Mesenchymal stem cell (in vitro differentiated cells and primary cell): Measurements from ENCODE around the gene KCNC1.

Source experiments
- DNase-seq: peaks from one replicate; pipeline ENCODE4 v3.0.0-alpha.2; 2013
- H2AFZ ChIP-seq: one replicate; pipeline ENCODE4 v1.6.1; 2013; ENCODE audit warnings: low read depth, mild to moderate bottlenecking, control low read depth, inconsistent platforms, low read length, moderate library complexity
- H2AK5ac ChIP-seq: 2 replicates; pipeline ENCODE4 v1.6.1; 2013; ENCODE audit warnings: low read length, moderate library complexity, mild to moderate bottlenecking, inconsistent platforms; ENCODE audit not compliant: severe bottlenecking
- H2BK120ac ChIP-seq: one replicate; pipeline ENCODE4 v1.6.1; 2013; ENCODE audit warnings: low read depth, mild to moderate bottlenecking, inconsistent platforms, low read length, moderate library complexity
- H2BK12ac ChIP-seq, 2 experiments: one replicate each; pipeline ENCODE4 v1.6.1; 2013; ENCODE audit warnings: inconsistent platforms in 2 of 2, low read length in 2 of 2, mild to moderate bottlenecking in 2 of 2, moderate library complexity in 2 of 2, control low read depth in 1 of 2
- H2BK15ac ChIP-seq: one replicate; pipeline ENCODE4 v1.6.1; 2013; ENCODE audit warnings: mild to moderate bottlenecking, low read depth, inconsistent platforms; ENCODE audit not compliant: poor library complexity, severe bottlenecking
- H2BK5ac ChIP-seq: 2 replicates; pipeline ENCODE4 v1.6.1; 2013; ENCODE audit warnings: low read depth, mild to moderate bottlenecking, low read length, control low read depth, inconsistent platforms; ENCODE audit not compliant: poor library complexity, severe bottlenecking
- H3K14ac ChIP-seq, 2 experiments: one replicate each; pipeline ENCODE4 v1.6.1; 2013; ENCODE audit warnings: inconsistent platforms in 2 of 2, low read length in 2 of 2, control low read depth in 1 of 2, mild to moderate bottlenecking in 1 of 2, moderate library complexity in 1 of 2
- H3K18ac ChIP-seq, 2 experiments: one replicate each; pipeline ENCODE4 v1.6.1; 2013; ENCODE audit warnings: inconsistent platforms in 2 of 2, low read length in 2 of 2, control low read depth in 1 of 2, low read depth in 1 of 2, mild to moderate bottlenecking in 1 of 2
- H3K23ac ChIP-seq, 2 experiments: one replicate each; pipeline ENCODE4 v1.6.1; 2013; ENCODE audit warnings: inconsistent platforms in 2 of 2, low read length in 2 of 2, mild to moderate bottlenecking in 2 of 2, moderate library complexity in 2 of 2, control low read depth in 1 of 2
- H3K27ac ChIP-seq: 2 replicates; pipeline ENCODE4 v1.5.1; 2013; ENCODE audit warnings: mild to moderate bottlenecking, moderate library complexity, low read length, control low read depth, inconsistent platforms; ENCODE audit not compliant: poor library complexity, severe bottlenecking
- H3K27me3 ChIP-seq, 2 experiments: 2 replicates each; pipeline versions ENCODE4 v1.6.1 to v1.7.0; 2013; ENCODE audit warnings: low read length in 2 of 2, mild to moderate bottlenecking in 2 of 2, moderate library complexity in 2 of 2, control low read depth in 1 of 2, inconsistent platforms in 1 of 2; ENCODE audit not compliant: control insufficient read depth in 1 of 2, insufficient read depth in 1 of 2
- H3K36me3 ChIP-seq, 2 experiments: 2 replicates each; pipeline versions ENCODE4 v1.6.1 to v1.7.0; 2013; ENCODE audit warnings: low read length in 2 of 2, control low read depth in 1 of 2, inconsistent platforms in 1 of 2, low read depth in 1 of 2, mild to moderate bottlenecking in 1 of 2; ENCODE audit not compliant: insufficient read depth in 2 of 2, control insufficient read depth in 1 of 2
- H3K4ac ChIP-seq, 2 experiments: one replicate each; pipeline ENCODE4 v1.6.1; 2013; ENCODE audit warnings: inconsistent platforms in 2 of 2, low read length in 2 of 2, mild to moderate bottlenecking in 2 of 2, moderate library complexity in 2 of 2, control low read depth in 1 of 2, low read depth in 1 of 2
- H3K4me1 ChIP-seq: 2 replicates; pipeline ENCODE4 v1.6.1; 2013; ENCODE audit warnings: low read depth, low read length, control low read depth; ENCODE audit not compliant: control insufficient read depth, insufficient read depth
- H3K4me2 ChIP-seq: 2 replicates; pipeline ENCODE4 v1.6.1; 2013; ENCODE audit warnings: low read length, mild to moderate bottlenecking, inconsistent platforms; ENCODE audit not compliant: poor library complexity, severe bottlenecking
- H3K4me3 ChIP-seq, 2 experiments: 2 replicates each; pipeline versions ENCODE4 v1.5.1 to v1.7.0; 2013; ENCODE audit warnings: low read length in 2 of 2, mild to moderate bottlenecking in 2 of 2, control low read depth in 1 of 2, low read depth in 1 of 2; ENCODE audit not compliant: insufficient read depth in 1 of 2
- H3K79me1 ChIP-seq: replicated peaks from 2 replicates; pipeline ENCODE4 v1.6.1; 2013; ENCODE audit warnings: mild to moderate bottlenecking, control low read depth, low read length, inconsistent platforms; ENCODE audit not compliant: poor library complexity, severe bottlenecking
- H3K9ac ChIP-seq: 2 replicates; pipeline ENCODE4 v1.7.0; 2013; ENCODE audit warnings: mild to moderate bottlenecking, low read length, moderate library complexity
- H3K9me3 ChIP-seq: 2 replicates; pipeline ENCODE4 v1.7.0; 2013; ENCODE audit warnings: mild to moderate bottlenecking, low read length; ENCODE audit not compliant: control insufficient read depth
- H4K8ac ChIP-seq: one replicate; pipeline ENCODE4 v1.6.1; 2013; ENCODE audit warnings: inconsistent platforms, mild to moderate bottlenecking, low read length, moderate library complexity
- H4K91ac ChIP-seq: one replicate; pipeline ENCODE4 v1.6.1; 2013; ENCODE audit warnings: mild to moderate bottlenecking, low read length, inconsistent platforms
- WGBS: methylation state at CpG from one replicate; pipeline ENCODE4 v1.1.7; 2013; ENCODE audit warnings: mixed read lengths; 5-methylcytosine and 5-hydroxymethylcytosine counted together

Gene KCNC1

DNA sequence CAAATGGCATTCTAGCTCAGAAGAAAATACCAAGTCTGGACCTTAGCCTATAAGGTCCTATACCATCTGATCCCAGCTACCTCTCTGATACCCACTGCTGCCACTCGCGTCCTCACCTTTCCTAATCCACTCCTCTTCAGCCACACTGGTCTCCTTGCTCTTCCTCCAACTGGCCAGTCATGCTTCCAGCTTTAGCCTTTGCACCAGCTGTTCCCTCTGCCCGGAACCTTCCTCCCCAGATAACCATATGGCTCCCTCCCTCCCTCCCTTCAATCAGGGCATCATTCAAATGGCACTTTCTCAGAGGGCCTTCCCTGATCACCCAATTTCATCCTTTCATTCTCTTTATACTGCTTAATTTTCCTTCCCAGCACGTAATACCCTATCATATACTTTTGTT, 67.9 kb downstream of the KCNC1 start:
- Histone ChIP-seq H3K27ac (no peak overlapping the region), H3K4me2 (no peak overlapping the region), H3K4me3 (no peak overlapping the region), H3K27me3 (no peaks in the 10 kb centered on the region), H3K18ac (no peak overlapping the region), H2BK12ac (no peak overlapping the region), H2AFZ (no peak overlapping the region), H3K14ac (no peak overlapping the region), H3K23ac (no peak overlapping the region), H3K36me3 (peaks cover 0 to 4% of the 10 kb centered on the region in 2 experiments), H3K4me1 (no peaks in the 10 kb centered on the region), H2AK5ac (no peak overlapping the region), H3K9ac (no peak overlapping the region), H2BK5ac (no peak overlapping the region), H3K79me1 (no peaks in the 10 kb centered on the region), H4K91ac (no peak overlapping the region), H3K9me3 (no peaks in the 10 kb centered on the region), H4K8ac (no peak overlapping the region), H3K4ac (no peak overlapping the region), H2BK120ac (no peak overlapping the region), H2BK15ac (no peak overlapping the region)
- 91% methylated on average over 4 of the region's 4 CpGs for WGBS
- DNase-seq, result no peak

DNA sequence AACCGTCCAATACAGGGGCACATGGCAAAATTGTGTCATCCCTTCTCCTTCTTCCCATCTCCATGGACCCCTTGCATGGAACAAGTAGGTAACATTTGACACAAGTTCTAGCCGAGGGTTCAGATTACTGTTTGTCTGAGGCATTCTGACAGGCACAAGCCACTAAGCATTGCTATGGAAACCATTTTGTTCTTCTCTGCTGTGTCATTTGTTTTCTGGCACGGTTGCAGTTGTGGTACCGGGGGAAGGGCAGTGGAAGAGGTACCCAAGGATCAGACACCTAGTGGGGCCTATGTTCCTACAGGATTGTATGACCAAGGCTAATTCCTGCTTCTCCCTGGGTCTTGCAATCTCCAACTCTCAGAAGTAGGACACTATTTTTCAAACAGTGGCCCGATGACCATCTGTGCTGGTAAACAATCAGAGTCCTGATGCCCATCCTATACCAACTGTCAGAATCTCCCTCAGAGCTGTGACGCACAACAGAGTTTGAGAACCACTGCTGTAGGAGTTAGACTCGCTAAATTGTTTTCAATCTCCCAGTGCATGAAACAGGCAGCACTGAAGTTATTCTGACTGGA, 69.3 kb downstream of the KCNC1 start:
- Histone ChIP-seq H3K9ac (no peak overlapping the region), H4K8ac (no peak overlapping the region), H3K27ac (no peak overlapping the region), H3K4ac (no peak overlapping the region), H3K23ac (no peak overlapping the region), H2BK120ac (no peak overlapping the region), H3K36me3 (peaks cover 0 to 5% of the 10 kb centered on the region in 2 experiments), H3K14ac (no peak overlapping the region), H3K79me1 (no peaks in the 10 kb centered on the region), H4K91ac (no peak overlapping the region), H3K18ac (no peak overlapping the region), H3K27me3 (no peaks in the 10 kb centered on the region), H3K4me3 (no peak overlapping the region), H3K4me2 (no peak overlapping the region), H2BK5ac (no peak overlapping the region), H3K4me1 (no peaks in the 10 kb centered on the region), H2AFZ (no peak overlapping the region), H2BK15ac (no peak overlapping the region), H3K9me3 (no peaks in the 10 kb centered on the region), H2BK12ac (no peak overlapping the region), H2AK5ac (no peak overlapping the region)
- no peak for DNase-seq
- 91% methylated on average over 7 of the region's 7 CpGs for WGBS

DNA sequence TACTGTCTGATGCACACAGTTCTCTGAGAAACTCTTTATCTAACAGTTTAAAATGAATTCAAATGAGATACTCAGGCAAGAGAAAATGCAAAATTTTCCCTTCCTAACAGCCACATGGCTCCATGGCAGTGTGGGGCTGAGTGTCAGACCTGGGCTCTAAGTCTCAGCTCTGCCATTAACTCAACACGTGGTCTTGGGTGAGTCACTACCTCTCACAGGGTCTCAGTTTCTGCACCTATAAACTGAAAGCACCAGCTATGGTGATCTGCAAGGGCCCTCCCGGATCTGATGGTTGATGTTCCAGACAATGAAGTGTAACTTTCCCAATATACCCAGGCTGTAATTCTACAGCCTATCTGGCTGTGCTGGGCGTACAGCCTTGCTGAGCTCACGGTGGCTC, 70.5 kb downstream of the KCNC1 start:
- no peak overlapping the region for H2BK5ac ChIP-seq
- no peak overlapping the region for H3K4ac ChIP-seq
- no peak overlapping the region for H3K18ac ChIP-seq
- peaks cover 0 to 3% of the 10 kb centered on the region in 2 experiments for H3K36me3 ChIP-seq
- no peak overlapping the region for H3K14ac ChIP-seq
- no peak overlapping the region for H3K23ac ChIP-seq
- H2AK5ac ChIP-seq, result no peak overlapping the region
- WGBS, result 95% methylated on average over 4 of the region's 4 CpGs
- H4K8ac ChIP-seq, result no peak overlapping the region
- H3K4me1 ChIP-seq, result no peaks in the 10 kb centered on the region
- no peak overlapping the region for H2BK15ac ChIP-seq
- no peaks in the 10 kb centered on the region for H3K79me1 ChIP-seq
- H3K4me3 ChIP-seq, result no peak overlapping the region
- no peak overlapping the region for H2BK120ac ChIP-seq
- H4K91ac ChIP-seq, result no peak overlapping the region
- no peak overlapping the region for H2BK12ac ChIP-seq
- H3K27ac ChIP-seq, result no peak overlapping the region
- no peak for DNase-seq
- no peaks in the 10 kb centered on the region for H3K9me3 ChIP-seq
- H3K4me2 ChIP-seq, result no peak overlapping the region
- no peaks in the 10 kb centered on the region for H3K27me3 ChIP-seq
- H3K9ac ChIP-seq, result no peak overlapping the region
- no peak overlapping the region for H2AFZ ChIP-seq

DNA sequence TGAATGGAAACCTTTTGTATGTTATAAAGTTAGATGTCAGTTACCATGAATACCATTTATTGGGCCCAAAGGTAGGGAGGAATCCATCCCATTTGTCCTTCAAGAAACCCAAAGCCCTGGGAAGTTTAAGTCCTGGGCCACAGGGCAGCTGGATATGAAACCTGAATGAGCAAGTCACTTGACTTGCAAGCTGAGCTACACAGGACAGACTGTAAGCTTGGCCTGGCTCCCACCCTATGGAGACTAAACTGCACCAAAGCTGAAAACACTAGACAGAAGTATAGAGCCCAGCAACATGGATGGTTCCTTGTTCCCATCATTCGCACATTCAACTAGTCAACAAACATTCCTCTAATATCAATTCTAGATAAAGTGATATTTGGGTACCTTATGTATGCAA, 71.3 kb downstream of the KCNC1 start:
- peaks cover 0 to 3% of the 10 kb centered on the region in 2 experiments for H3K36me3 ChIP-seq
- H3K9ac ChIP-seq, result no peak overlapping the region
- DNase-seq, result no peak
- H3K4me2 ChIP-seq, result no peak overlapping the region
- no peak overlapping the region for H2BK15ac ChIP-seq
- no peak overlapping the region for H2BK120ac ChIP-seq
- no peak overlapping the region for H2AFZ ChIP-seq
- no peak overlapping the region for H3K18ac ChIP-seq
- no peak overlapping the region for H3K27ac ChIP-seq
- H3K9me3 ChIP-seq, result no peaks in the 10 kb centered on the region
- H2AK5ac ChIP-seq, result no peak overlapping the region
- H3K4me3 ChIP-seq, result no peak overlapping the region
- H3K27me3 ChIP-seq, result no peaks in the 10 kb centered on the region
- H3K4me1 ChIP-seq, result no peaks in the 10 kb centered on the region
- no peak overlapping the region for H2BK5ac ChIP-seq
- H2BK12ac ChIP-seq, result no peak overlapping the region
- H3K14ac ChIP-seq, result no peak overlapping the region
- H4K8ac ChIP-seq, result no peak overlapping the region
- no peaks in the 10 kb centered on the region for H3K79me1 ChIP-seq
- no peak overlapping the region for H4K91ac ChIP-seq
- H3K23ac ChIP-seq, result no peak overlapping the region
- no peak overlapping the region for H3K4ac ChIP-seq
- WGBS, result no CpG with 5 or more reads among the region's 1 CpG
